Gastroesophageal sphincter (tissue), 3 donors: ENCODE data around the gene CACNB4.

Experiments
- CTCF ChIP-seq, 4 experiments: fragments of 200-600 bp in 2 of 4; fragments of 450-650 bp in 2 of 4; sonication (generic) in 1 of 4; IDR thresholded peaks; one replicate each; pipeline ENCODE4 v1.5.1; 2017 to 2019; ENCODE audit warnings: antibody characterized with exemption in 4 of 4, mild to moderate bottlenecking in 2 of 4, moderate library complexity in 2 of 4
- POLR2A ChIP-seq, 2 donors: fragments of 450-650 bp; IDR thresholded peaks; one replicate each; pipeline ENCODE4 v1.6.1; 2017; ENCODE audit warnings: antibody characterized with exemption in 2 of 2, mild to moderate bottlenecking in 2 of 2, moderate library complexity in 1 of 2
- POLR2AphosphoS5 ChIP-seq: sonication (generic); formaldehyde crosslinking; IDR thresholded peaks from one replicate; pipeline ENCODE4 v1.6.1; 2017; ENCODE audit warnings: antibody characterized with exemption

GRCh38 chr2:152061383-152061782 is 37.5 kb downstream of the CACNB4 start:
- TF ChIP-seq CTCF (IDR thresholded peaks at IDR 0.05) (no peak), POLR2AphosphoS5 (no peak), POLR2A (IDR thresholded peaks at IDR 0.05) (no peak)
